OCI-LY1 (cell line): ENCODE measurements around the gene KRT39.

ENCODE experiments used
- CTCF ChIP-seq: fragments of 200-600 bp; sonication (generic), shearing (Covaris generic); IDR thresholded peaks from 2 replicates; pipeline ENCODE4 v1.5.1; 2017; ENCODE audit warnings: mild to moderate bottlenecking, antibody characterized with exemption, low read length, moderate library complexity, mixed read lengths
- EZH2 ChIP-seq: fragments of 200-600 bp; sonication (generic), shearing (Covaris generic); IDR thresholded peaks from 2 replicates; pipeline ENCODE4 v1.8.0; 2017; ENCODE audit warnings: borderline replicate concordance, mixed run types, mild to moderate bottlenecking, antibody characterized with exemption, low read length, moderate library complexity, mixed read lengths

GRCh38 chr17:40952661-40953060 is 14.1 kb downstream of the KRT39 start:
- TF ChIP-seq CTCF (no peak), EZH2 (no peak)
